Stimulated activated CD4-positive, alpha-beta T cell treated with anti-CD3 and anti-CD28 coated beads, Interleukin-1b, Interleukin-23, amount 100 ng/mL, for 48 hours (primary cell): Measurements from ENCODE around the gene ACTL6A.

ENCODE experiments used
- DNase-seq: peaks from one replicate; pipeline ENCODE4 v3.0.0-alpha.2; 2020

ACTL6A gene

GRCh38 chr3:179591313-179591712 lies 28.6 kb downstream of the ACTL6A start:
- DNase-seq, result no peak

GRCh38 chr3:179599531-179599930 lies 36.8 kb downstream of the ACTL6A start:
- DNase-seq, result no peak

DNA sequence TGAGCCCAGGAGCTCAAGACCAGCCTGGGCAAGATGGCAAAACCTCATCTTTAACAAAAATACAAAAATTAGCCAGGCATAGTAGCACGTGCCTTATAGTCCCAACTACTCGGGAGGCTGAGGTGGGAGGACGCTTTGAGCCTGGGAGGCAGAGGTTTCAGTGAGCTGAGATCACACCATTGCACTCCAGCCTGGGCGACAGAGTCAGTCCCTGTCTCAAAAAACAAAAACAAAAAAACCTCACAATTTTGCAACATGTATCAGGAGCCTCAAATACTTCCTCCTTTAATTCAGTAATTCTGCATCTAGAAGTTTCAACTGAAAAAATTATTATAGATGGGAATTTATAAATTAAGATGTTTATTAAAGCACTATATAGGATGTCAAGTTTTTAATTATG lies 40.6 kb downstream of the ACTL6A start:
- DNase-seq, result no peak

DNA sequence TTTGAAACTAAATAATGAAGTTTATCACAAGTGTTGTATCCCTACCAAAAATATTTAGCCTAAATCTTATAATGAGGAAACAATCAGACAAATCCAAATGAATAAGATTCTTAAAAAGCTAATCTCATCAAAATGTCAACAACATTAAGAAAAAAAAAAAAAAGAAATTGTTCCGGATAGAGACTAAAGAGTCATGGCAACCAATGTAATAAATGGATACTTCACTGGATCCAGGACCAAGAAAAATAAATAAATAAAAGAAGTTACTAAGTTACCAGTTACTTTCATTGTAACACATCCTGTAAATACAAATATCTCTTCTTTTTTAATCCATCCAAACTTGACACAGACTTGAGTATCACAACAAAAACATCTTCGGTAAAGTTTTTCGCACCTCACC lies 41.1 kb downstream of the ACTL6A start:
- DNase-seq, result no peak

DNA sequence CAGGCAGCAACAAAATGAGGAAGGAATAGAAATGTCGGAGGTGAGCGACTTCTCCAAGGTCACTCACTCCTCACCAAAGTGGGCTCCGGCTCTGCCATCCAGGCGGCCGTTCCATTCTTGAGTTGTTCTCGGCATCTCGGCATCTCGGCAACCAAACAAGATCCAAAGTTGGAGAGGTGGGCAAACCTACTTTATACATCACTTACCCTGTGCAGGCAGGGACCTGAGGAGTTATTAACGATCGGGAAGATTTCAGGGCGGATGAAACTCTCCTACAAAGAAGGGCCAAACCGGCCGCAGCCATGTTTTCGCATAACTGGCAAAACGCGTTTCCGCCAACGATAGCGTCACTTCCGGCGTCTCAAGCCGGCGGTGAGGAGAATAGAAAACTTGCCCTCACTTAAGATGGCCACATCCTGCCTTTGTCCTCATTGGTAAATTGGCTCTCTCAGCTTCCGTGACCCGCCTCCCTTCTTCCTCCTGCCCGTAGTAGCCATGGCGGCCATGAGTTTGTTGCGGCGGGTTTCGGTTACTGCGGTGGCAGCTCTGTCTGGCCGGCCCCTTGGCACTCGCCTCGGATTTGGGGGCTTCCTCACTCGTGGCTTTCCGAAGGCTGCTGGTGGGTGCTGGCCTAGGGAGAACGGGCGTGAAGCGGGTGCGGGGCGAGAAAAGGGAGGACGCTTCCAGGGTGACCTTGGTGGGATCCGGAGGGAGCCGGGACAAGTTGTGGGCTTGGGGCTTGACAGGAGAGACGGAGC lies 41.8 kb downstream of the ACTL6A start, which contains the start of the genes MRPL47 and NDUFB5:
Gene MRPL47, minus strand, starts transcription at position 318 of the 758 bp plus-strand sequence. Its CDS starts 14 bp downstream, at position 304.
Gene NDUFB5, plus strand, starts transcription at position 474 of the 758 bp plus-strand sequence. Its CDS starts 22 bp downstream, at position 496.
- peak; percentile 93 for DNase-seq

- DNase-seq, result no peak
Observed at GRCh38 chr3:179606534-179607085, 43.9 kb downstream of the ACTL6A start.

- peak; percentile 30 for DNase-seq
Observed at GRCh38 chr3:179608931-179609720, 46.4 kb downstream of the ACTL6A start.

GRCh38 chr3:179610066-179610465 lies 47.3 kb downstream of the ACTL6A start:
- no peak for DNase-seq

DNA sequence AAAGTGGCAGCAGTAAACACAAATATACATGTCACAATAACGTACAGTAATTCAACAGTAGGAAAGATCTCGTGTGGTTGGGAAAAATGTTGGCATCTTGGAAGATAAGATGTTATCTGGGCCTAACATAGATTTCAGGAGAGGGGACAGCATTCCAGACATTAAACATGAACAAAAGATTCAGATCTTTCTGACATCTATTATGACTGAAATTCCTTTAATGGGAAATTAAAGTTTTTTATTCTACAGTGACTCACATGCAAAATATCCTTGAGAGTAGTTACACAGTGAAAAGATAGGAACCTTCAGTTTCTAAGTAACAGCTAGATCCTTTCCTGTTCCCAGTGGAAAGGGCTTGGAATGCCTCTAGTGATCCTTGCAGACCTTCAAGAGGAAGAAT lies 51.1 kb downstream of the ACTL6A start:
- DNase-seq, result no peak

GRCh38 chr3:179615458-179616173 lies 52.9 kb downstream of the ACTL6A start:
- DNase-seq, result no peak

GRCh38 chr3:179622023-179622422 lies 59.3 kb downstream of the ACTL6A start:
- DNase-seq, result no peak

GRCh38 chr3:179624451-179624850 lies 61.7 kb downstream of the ACTL6A start:
- DNase-seq, result no peak

- DNase-seq, result no peak
Observed at GRCh38 chr3:179630753-179631451, 68.2 kb downstream of the ACTL6A start.
